ENCODE results near the gene ST6GALNAC1. TPM values are rescaled to one million over a fixed set of nuclear protein-coding genes. Genes with fewer than 3 reads are reported as not detected.

ST6GALNAC1 gene
- total and polyA plus RNA-seq, 2 of the 13 experiments (the other 11 are each of a cell fraction or from before 2014, with no cell fraction given) = not detected

DNA sequence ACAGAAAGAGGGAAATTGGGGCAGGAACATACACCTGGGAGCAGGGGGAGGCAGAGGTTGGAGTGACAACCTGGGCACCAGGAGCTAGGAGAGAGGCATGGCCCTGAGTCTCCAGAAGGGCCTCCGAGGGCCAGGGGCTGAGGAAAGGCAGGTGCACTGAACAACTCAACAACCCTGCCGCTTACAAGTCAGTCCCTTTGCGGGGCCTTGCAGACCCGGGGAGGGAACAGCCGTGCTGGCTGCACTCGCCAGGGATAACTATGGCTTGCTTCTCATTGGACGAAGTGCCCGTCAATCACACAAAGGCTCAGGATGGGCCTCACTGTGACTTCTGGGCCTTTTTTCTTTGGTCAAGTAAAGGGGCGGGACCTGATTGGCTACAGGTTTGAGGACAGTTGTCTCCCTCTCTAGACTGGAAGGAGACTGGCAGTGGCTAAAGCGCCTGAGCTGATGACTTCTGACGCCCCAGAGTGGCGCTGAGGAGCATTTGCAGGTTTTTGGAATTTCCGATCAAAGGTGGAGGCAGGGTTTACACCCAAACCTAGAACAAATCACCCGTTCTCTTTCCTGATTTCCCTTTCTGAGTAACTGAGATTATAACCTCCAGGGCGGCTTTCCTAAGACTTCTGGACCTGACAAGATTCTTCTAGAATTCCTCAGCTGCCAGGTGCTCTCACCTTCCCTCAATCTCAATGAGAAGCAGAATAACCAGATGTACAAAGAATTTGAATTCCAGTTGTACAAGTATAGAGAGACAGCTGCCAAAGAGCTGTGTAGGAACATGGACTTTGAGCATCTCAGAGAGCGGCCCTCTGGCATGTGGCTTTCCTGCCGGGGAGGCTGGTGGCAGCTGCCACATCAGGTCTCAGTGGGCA, 30.3 kb downstream of the ST6GALNAC1 start (continued):
- TF ChIP-seq, protein P1, sequence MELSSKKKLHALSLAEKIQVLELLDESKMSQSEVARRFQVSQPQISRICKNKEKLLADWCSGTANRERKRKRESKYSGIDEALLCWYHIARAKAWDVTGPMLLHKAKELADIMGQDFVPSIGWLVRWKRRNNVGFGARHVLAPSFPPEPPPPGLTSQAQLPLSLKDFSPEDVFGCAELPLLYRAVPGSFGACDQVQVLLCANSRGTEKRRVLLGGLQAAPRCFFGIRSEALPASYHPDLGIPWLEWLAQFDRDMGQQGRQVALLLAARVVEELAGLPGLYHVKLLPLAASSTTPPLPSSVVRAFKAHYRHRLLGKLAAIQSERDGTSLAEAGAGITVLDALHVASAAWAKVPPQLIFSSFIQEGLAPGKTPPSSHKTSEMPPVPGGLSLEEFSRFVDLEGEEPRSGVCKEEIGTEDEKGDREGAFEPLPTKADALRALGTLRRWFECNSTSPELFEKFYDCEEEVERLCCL (CRISPR knock-in tag; IDR thresholded peaks at IDR 0.05; ENCODE audit: borderline replicate concordance) = no peak
- TF ChIP-seq ARNT (IDR thresholded peaks at IDR 0.05) (no peak), MED13 (CRISPR knock-in tag; IDR thresholded peaks at IDR 0.05) (no peak), GZF1 (CRISPR knock-in tag; IDR thresholded peaks at IDR 0.05) (no peak), MTA1 (CRISPR knock-in tag; IDR thresholded peaks at IDR 0.05; ENCODE audit: borderline replicate concordance) (no peak), SNRNP70 (IDR thresholded peaks at IDR 0.05; ENCODE audit: low read depth, low read length) (no peak), SNAPC2 (CRISPR knock-in tag; IDR thresholded peaks at IDR 0.05) (no peak; the same call in 1 of the 2 replicates), NFE2 (CRISPR knock-in tag; IDR thresholded peaks at IDR 0.05) (no peak), ZNF337 (CRISPR knock-in tag; IDR thresholded peaks at IDR 0.05; ENCODE audit: borderline replicate concordance, low read depth) (no peak), SRY (CRISPR knock-in tag; IDR thresholded peaks at IDR 0.05) (no peak; the same call in 1 of the 2 replicates), ZNF253 (CRISPR knock-in tag; IDR thresholded peaks at IDR 0.05; ENCODE audit: borderline replicate concordance) (no peak), SMAD9 (CRISPR knock-in tag; IDR thresholded peaks at IDR 0.05) (no peak), MYC (CRISPR knock-in tag; IDR thresholded peaks at IDR 0.05; ENCODE audit: borderline replicate concordance) (peak; percentile 34; the same call in 1 of the 2 replicates)
- TF ChIP-seq, protein P2, sequence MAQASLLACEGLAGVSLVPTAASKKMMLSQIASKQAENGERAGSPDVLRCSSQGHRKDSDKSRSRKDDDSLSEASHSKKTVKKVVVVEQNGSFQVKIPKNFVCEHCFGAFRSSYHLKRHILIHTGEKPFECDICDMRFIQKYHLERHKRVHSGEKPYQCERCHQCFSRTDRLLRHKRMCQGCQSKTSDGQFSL (CRISPR knock-in tag; IDR thresholded peaks at IDR 0.05) = no peak
- TF ChIP-seq, protein P3, sequence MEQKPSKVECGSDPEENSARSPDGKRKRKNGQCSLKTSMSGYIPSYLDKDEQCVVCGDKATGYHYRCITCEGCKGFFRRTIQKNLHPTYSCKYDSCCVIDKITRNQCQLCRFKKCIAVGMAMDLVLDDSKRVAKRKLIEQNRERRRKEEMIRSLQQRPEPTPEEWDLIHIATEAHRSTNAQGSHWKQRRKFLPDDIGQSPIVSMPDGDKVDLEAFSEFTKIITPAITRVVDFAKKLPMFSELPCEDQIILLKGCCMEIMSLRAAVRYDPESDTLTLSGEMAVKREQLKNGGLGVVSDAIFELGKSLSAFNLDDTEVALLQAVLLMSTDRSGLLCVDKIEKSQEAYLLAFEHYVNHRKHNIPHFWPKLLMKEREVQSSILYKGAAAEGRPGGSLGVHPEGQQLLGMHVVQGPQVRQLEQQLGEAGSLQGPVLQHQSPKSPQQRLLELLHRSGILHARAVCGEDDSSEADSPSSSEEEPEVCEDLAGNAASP (CRISPR knock-in tag; IDR thresholded peaks at IDR 0.05; ENCODE audit: borderline replicate concordance) = no peak
- TF ChIP-seq, protein P4, sequence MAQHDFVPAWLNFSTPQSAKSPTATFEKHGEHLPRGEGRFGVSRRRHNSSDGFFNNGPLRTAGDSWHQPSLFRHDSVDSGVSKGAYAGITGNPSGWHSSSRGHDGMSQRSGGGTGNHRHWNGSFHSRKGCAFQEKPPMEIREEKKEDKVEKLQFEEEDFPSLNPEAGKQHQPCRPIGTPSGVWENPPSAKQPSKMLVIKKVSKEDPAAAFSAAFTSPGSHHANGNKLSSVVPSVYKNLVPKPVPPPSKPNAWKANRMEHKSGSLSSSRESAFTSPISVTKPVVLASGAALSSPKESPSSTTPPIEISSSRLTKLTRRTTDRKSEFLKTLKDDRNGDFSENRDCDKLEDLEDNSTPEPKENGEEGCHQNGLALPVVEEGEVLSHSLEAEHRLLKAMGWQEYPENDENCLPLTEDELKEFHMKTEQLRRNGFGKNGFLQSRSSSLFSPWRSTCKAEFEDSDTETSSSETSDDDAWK (CRISPR knock-in tag; IDR thresholded peaks at IDR 0.05) = no peak
- TF ChIP-seq, protein P5, sequence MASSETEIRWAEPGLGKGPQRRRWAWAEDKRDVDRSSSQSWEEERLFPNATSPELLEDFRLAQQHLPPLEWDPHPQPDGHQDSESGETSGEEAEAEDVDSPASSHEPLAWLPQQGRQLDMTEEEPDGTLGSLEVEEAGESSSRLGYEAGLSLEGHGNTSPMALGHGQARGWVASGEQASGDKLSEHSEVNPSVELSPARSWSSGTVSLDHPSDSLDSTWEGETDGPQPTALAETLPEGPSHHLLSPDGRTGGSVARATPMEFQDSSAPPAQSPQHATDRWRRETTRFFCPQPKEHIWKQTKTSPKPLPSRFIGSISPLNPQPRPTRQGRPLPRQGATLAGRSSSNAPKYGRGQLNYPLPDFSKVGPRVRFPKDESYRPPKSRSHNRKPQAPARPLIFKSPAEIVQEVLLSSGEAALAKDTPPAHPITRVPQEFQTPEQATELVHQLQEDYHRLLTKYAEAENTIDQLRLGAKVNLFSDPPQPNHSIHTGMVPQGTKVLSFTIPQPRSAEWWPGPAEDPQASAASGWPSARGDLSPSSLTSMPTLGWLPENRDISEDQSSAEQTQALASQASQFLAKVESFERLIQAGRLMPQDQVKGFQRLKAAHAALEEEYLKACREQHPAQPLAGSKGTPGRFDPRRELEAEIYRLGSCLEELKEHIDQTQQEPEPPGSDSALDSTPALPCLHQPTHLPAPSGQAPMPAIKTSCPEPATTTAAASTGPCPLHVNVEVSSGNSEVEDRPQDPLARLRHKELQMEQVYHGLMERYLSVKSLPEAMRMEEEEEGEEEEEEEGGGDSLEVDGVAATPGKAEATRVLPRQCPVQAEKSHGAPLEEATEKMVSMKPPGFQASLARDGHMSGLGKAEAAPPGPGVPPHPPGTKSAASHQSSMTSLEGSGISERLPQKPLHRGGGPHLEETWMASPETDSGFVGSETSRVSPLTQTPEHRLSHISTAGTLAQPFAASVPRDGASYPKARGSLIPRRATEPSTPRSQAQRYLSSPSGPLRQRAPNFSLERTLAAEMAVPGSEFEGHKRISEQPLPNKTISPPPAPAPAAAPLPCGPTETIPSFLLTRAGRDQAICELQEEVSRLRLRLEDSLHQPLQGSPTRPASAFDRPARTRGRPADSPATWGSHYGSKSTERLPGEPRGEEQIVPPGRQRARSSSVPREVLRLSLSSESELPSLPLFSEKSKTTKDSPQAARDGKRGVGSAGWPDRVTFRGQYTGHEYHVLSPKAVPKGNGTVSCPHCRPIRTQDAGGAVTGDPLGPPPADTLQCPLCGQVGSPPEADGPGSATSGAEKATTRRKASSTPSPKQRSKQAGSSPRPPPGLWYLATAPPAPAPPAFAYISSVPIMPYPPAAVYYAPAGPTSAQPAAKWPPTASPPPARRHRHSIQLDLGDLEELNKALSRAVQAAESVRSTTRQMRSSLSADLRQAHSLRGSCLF (CRISPR knock-in tag; IDR thresholded peaks at IDR 0.05; ENCODE audit: borderline replicate concordance) = no peak
- TF ChIP-seq, protein P6, sequence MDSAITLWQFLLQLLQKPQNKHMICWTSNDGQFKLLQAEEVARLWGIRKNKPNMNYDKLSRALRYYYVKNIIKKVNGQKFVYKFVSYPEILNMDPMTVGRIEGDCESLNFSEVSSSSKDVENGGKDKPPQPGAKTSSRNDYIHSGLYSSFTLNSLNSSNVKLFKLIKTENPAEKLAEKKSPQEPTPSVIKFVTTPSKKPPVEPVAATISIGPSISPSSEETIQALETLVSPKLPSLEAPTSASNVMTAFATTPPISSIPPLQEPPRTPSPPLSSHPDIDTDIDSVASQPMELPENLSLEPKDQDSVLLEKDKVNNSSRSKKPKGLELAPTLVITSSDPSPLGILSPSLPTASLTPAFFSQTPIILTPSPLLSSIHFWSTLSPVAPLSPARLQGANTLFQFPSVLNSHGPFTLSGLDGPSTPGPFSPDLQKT (CRISPR knock-in tag; IDR thresholded peaks at IDR 0.05; ENCODE audit: borderline replicate concordance) = no peak

All from HepG2 (cell line).